Lower leg skin (tissue), 4 donors: ENCODE results near the gene AKAP14. TPM values are rescaled to one million over a fixed set of nuclear protein-coding genes. Genes with fewer than 3 reads are reported as not detected.

Source experiments
- DNase-seq, 2 donors: peaks; one replicate each; pipeline ENCODE4 v3.0.0-alpha.2; 2019; ENCODE audit warnings: low spot score in 2 of 2
- H3K4me3 ChIP-seq: fragments of 200-600 bp; sonication (generic); 2 replicates; pipeline ENCODE4 v1.5.1; 2017; ENCODE audit warnings: mild to moderate bottlenecking, low read depth; ENCODE audit not compliant: poor library complexity, severe bottlenecking
- CTCF ChIP-seq, 3 donors: fragments of 450-650 bp; IDR thresholded peaks; one replicate each; pipeline ENCODE4 v1.5.1; 2016; ENCODE audit warnings: antibody characterized with exemption in 3 of 3, mild to moderate bottlenecking in 3 of 3, moderate library complexity in 2 of 3
- POLR2A ChIP-seq, 2 donors: fragments of 450-650 bp; IDR thresholded peaks; one replicate each; pipeline ENCODE4 v1.6.1; 2016 to 2017; ENCODE audit warnings: antibody characterized with exemption in 2 of 2, mild to moderate bottlenecking in 1 of 2, moderate library complexity in 1 of 2
- WGBS, 2 donors: methylation state at CpG; one replicate each; pipeline ENCODE4 v1.1.5; 2018; 5-methylcytosine and 5-hydroxymethylcytosine counted together
- intact Hi-C: fragments of 100-400 bp; cut with DNase I; formaldehyde crosslinking; loops from one replicate; pipeline ENCODE4 v1.15.0; 2023; ENCODE audit warnings: low total_unique reads
- total RNA-seq, 4 donors: library from RNA; depleted of rRNA; stranded (reverse); fragments of >200 nt; gene quantifications; one replicate each; pipeline ENCODE4 v1.1.0, GENCODE V29; 2016

The AKAP14 gene
- not detected for total RNA-seq

GRCh38 chrX:119895843-119896326 is at the start of gene AKAP14:
Gene AKAP14, plus strand, starts transcription at chrX:119895893. Its CDS starts 7,331 bp downstream, at chrX:119903224.
- intact Hi-C loops, result no loop called here
- TF ChIP-seq POLR2A (IDR thresholded peaks at IDR 0.05) (no peak), CTCF (IDR thresholded peaks at IDR 0.05) (no peak)
- DNase-seq, result no peak
- 44 to 70% methylated on average over 4 of the region's 4 CpGs for WGBS, 2 donors
- H3K4me3 ChIP-seq, result no peak within 1 kb of the TSS

- DNase-seq, result peak; percentile 96 to 99
- TF ChIP-seq CTCF (IDR thresholded peaks at IDR 0.05), result no peak
- peak in 1 of 2 donors; percentile 51 for TF ChIP-seq POLR2A (IDR thresholded peaks at IDR 0.05)
- WGBS, 2 donors, result 1 to 36% methylated on average over 44 to 54 of the region's 54 CpGs
- H3K4me3 ChIP-seq, result peak within 1 kb of the TSS; percentile 62
- intact Hi-C loops, result no loop called here
Observed at GRCh38 chrX:119852382-119853353, 43.0 kb upstream of the AKAP14 start, which contains the start of gene UPF3B. Gene UPF3B, minus strand, starts transcription at chrX:119852963. Its CDS starts 35 bp downstream, at chrX:119852928.

- no peak for TF ChIP-seq POLR2A (IDR thresholded peaks at IDR 0.05)
- no peak for TF ChIP-seq CTCF (IDR thresholded peaks at IDR 0.05)
- no peak for DNase-seq
- intact Hi-C loops, result no loop called here
- H3K4me3 ChIP-seq, result no peak overlapping the region
- 30 to 61% methylated on average over 10 of the region's 10 CpGs for WGBS, 2 donors
Observed at GRCh38 chrX:119853444-119853843, 42.2 kb upstream of the AKAP14 start.

GRCh38 chrX:119870626-119871131 is 25.0 kb upstream of the AKAP14 start:
- 1 to 40% methylated on average over 18 to 25 of the region's 25 CpGs for whole genome bisulfite sequencing, 2 donors
- intact Hi-C loops, result no loop called here
- H3K4me3 ChIP-seq, result peak overlapping the region; percentile 48
- TF ChIP-seq POLR2A (IDR thresholded peaks at IDR 0.05) (no peak), CTCF (IDR thresholded peaks at IDR 0.05) (no peak)
- no peak for DNase-seq

- H3K4me3 ChIP-seq, result peak overlapping the region; percentile 48
- no peak for TF ChIP-seq CTCF (IDR thresholded peaks at IDR 0.05)
- DNase-seq, result no peak
- intact Hi-C loops, result no loop called here
- 2 to 42% methylated on average over 24 to 26 of the region's 26 CpGs for WGBS, 2 donors
Observed at GRCh38 chrX:119871245-119871598, 24.5 kb upstream of the AKAP14 start.
